ENCODE data around the gene RGS14.
"Not testable (repeated sequence)": the region's sequence is repeated elsewhere in the genome, so short reads cannot be mapped to it uniquely, and the experiment has no call there.

Gene RGS14

DNA sequence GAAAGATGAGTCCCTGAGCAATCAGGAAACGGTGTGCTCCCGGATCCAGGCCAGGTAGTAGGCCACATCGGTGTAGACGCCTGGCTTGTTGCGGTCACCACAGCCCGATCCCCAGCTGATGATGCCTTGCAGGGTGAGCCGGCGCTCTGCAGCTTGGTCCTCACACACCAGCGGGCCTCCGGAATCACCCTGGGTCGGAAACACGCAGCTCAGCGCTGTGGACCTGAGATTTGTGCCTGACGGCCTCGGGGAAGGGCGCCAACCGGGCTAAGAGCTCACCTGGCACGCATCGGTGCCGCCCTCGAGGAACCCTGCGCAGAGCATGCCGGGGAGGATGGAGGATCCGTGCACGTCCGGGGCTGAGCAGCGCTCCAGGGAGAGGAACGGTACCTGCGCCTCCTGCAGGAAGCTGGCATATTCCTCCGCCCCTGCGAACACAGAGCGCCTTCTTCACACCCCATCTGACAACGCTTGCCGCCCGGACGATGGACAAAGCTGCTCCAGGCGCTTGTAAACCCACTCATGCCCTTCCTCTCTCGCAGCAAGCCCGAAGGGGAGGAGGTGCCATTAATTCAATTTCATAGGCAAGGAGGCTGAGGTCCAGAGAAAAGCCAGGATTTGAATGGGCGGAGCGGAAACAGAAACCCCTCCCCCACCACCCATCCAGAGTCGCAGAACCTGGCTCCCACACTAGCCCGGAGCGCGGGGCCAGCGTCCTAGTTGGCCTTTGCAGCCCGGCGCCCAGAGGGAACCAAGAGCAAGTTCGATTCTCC is 44.7 kb downstream of the RGS14 start:
- peak; percentile 55 for DNase-seq (ENCODE audit: low read depth)

DNA sequence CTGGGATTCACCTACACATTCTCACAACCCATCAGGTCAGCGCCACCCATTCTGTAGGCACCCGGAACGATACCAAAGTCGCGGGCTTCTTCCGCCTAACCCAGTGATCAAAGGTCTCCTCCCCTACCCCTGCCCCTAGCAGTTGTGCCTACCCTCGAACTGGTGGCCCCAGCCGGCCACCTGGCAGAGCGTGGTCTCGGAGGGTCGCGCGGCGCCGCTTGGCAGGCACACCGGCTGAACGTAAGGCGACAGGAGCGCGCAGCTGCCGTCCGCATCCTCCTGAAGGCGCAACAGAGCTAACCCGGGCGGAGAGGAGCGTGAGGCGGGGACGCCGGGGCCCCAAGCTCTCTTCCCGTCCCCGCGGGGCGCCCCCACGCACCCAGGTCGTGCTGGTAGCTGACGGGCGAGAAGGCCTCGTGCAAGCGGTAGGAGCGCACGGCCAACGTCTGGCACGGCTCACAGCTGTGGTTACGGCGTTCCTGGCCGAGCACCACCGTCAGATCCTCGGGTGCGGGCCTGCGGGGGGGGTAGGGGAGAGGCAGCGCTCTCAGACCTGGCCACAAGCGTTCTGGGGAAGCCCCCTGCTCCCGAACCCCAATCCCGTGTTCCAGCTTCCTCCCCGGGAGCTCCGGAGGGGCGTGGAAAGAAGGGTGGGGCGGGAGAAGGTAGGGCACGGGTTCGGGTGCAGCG is 45.5 kb downstream of the RGS14 start:
- peak; percentile 27 for DNase-seq (ENCODE audit: low read depth)

GRCh38 chr5:177403792-177404640 is 46.3 kb downstream of the RGS14 start:
- peak; percentile 74 for DNase-seq (ENCODE audit: low read depth)

DNA sequence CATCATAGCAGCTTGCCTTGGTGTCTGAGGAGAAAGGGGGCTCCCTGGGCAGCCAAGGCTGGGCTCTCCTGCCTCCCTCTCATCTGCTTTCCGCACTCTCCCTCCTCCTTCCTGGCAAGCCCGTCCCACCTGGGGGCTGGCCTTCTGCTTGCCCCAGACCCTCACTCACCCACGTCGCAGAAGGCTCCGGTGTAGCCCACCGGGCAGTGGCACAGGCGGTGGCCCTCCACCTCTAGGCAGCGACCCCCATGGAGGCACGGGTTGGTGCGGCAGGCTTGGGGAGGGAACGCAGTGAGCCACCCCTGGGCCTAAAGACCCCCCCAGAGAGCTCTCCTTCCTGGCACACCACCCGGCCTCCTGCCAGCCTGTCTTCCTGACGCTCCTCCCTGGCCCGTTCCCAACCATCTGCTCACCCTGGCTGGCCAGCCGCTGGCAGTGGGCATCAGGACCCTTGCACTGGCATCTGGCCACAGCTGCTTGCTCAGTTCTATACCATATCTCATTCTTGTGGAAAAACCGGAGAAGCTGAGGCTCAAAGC is 47.0 kb downstream of the RGS14 start:
- no peak for DNase-seq (ENCODE audit: low read depth)

- DNase-seq (ENCODE audit: low read depth), result no peak
Observed at GRCh38 chr5:177405312-177405711, 47.6 kb downstream of the RGS14 start.

GRCh38 chr5:177405805-177406204 is 48.1 kb downstream of the RGS14 start:
- no peak for DNase-seq (ENCODE audit: low read depth)

DNA sequence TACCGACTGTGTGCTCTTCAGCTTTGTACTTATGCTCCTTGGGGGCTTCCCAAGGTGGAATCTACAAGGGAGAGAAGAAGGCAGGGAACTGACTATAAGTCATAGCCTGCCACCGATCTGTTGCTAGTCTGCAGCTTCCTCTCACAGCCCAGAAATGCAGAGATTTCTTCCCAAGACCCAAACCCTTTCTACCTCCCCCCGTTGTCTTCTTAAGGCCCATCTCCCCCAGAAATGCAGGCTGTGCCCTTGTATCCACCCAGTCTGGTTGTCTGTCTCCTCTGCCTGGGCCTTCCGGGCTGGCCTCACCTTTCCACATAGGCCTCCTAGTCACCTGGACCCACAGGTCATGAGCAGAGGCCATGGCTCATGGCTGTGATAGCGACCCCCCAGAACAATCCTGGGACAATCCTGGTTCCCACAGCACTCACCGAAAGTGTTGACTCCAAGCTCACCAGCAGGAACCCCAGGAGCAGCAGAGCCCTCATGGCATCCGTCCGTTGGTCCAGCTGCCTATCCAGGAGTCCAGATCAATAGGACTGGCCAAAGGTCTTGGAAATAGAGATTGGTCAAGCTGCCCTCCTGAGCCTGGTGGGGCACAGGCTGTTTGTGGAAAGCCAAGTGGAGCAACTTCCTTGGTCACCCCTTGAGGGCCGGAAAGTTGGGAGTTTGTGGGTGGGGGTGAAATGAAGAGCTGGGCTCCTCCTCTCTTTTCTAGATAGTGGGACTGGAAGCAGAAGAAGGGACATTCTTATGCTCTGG is 51.5 kb downstream of the RGS14 start, which contains the start of gene F12:
TSS of gene F12 (minus strand) at position 522 of the 759 bp plus-strand sequence. CDS start at position 485, 37 bp downstream.
- DNase-seq (ENCODE audit: low read depth), result no peak

GRCh38 chr5:177410575-177410974 is 52.9 kb downstream of the RGS14 start:
- DNase-seq (ENCODE audit: low read depth), result no peak

- DNase-seq (ENCODE audit: low read depth), result no peak
Observed at GRCh38 chr5:177412603-177413233, 55.0 kb downstream of the RGS14 start.

DNA sequence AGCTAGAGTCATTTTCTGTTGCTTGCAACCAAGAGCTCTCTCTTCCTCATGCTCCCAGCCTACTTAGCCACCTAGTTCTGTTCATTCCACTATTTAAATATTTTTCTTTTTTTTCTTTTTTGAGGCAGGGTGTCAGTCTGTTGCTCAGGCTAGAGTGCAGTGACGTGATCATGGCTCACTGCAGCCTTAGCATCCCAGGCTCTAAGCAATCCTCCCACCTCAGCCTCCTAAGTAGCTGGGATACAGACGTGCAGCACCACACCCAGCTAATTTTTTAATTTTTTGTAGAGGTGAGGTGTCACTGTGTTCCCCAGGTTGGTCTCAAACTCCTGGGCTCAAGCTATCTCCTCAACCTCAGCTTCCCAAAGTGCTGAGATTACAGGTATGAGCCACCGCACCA is 56.8 kb downstream of the RGS14 start:
- DNase-seq (ENCODE audit: low read depth), result no peak

DNA sequence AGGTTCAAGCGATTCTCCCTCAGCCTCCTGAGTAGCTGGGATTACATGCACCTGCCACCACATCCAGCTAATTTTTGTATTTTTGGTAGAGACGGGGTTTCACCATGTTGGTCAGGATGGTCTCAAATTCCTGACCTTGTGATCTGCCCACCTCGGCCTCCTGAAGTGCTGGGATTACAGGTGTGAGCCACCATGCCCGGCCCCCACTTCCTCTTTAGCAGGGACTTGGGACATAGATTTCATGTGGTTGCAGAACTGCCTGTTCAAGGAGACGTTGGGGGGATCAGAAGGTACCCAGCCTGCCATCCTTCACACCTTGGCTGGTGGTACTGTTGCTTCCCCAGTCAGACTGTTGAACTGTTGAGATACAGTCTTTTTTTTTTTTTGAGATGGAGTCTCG is 59.4 kb downstream of the RGS14 start:
- not testable (repeated sequence) for DNase-seq (ENCODE audit: low read depth)

DNA sequence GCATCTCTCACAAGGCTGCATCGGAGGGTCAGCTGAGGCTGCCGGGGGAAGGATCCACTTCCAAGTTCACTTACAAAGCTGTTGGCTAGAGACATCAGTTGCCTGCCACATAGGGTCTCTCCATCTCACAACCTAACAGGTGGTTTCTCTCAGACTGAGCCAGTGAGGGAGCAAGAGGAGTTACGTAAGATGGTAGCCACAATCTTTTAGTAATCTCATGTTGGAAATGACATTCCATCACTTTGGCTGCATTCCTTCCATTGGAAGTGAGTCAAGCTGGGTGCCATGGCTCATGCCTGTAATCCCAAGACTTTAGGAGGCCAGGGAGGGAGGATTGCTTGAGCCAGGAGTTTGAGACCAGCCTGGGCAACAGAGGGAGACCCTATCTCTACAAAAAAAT is 61.3 kb downstream of the RGS14 start:
- no peak for DNase-seq (ENCODE audit: low read depth)

GRCh38 chr5:177420472-177420871 is 62.7 kb downstream of the RGS14 start:
- not testable (repeated sequence) for DNase-seq (ENCODE audit: low read depth)

- DNase-seq (ENCODE audit: low read depth), result no peak
Observed at GRCh38 chr5:177421062-177421798, 63.5 kb downstream of the RGS14 start.

All from activated T-cell treated with anti-CD3 and anti-CD28 coated beads for 1 hour (primary cell).